Activated B cell treated with CpG ODN at 0.5 μM for 24 hours (primary cell): Measurements from ENCODE around the gene PREP. TPM values are rescaled to one million over a fixed set of nuclear protein-coding genes. Genes with fewer than 3 reads are reported as not detected.

ENCODE experiments used
- ATAC-seq: fragments of 200-7000 bp; cut with Tn5 transposase; one replicate; pipeline ENCODE4 v1.10.0; 2021; ENCODE audit warnings: low read depth, mild to moderate bottlenecking, moderate library complexity
- CTCF ChIA-PET: fragments of 350-600 bp; sonication (Branson Sonifier 250); formaldehyde crosslinking; loops from one replicate; lab custom pipeline; 2021; ENCODE audit warnings: antibody characterized with exemption; lab: Charles Lee
- POLR2A ChIA-PET: fragments of 350-600 bp; sonication (Branson Sonifier 250); formaldehyde crosslinking; loops from one replicate; lab custom pipeline; 2021; ENCODE audit warnings: antibody characterized with exemption; lab: Charles Lee
- DNase-seq: peaks from one replicate; pipeline ENCODE4 v3.0.0; 2022
- H3K27ac Mint-ChIP-seq: one replicate; pipeline ENCODE4 v1.8.0; 2020; ENCODE audit warnings: mixed read lengths
- H3K27me3 Mint-ChIP-seq: one replicate; pipeline ENCODE4 v1.8.0; 2021; ENCODE audit warnings: mixed read lengths
- H3K36me3 Mint-ChIP-seq: one replicate; pipeline ENCODE4 v1.8.0; 2021; ENCODE audit warnings: low read depth, mixed read lengths
- H3K4me1 Mint-ChIP-seq: one replicate; pipeline ENCODE4 v1.8.0; 2021; ENCODE audit warnings: mixed read lengths
- H3K4me3 Mint-ChIP-seq: one replicate; pipeline ENCODE4 v1.8.0; 2020; ENCODE audit warnings: mild to moderate bottlenecking, mixed read lengths
- H3K9me3 Mint-ChIP-seq: one replicate; pipeline ENCODE4 v1.8.0; 2020; ENCODE audit warnings: mixed read lengths
- intact Hi-C: fragments of 100-400 bp; cut with micrococcal nuclease; formaldehyde crosslinking; loops from one replicate; pipeline ENCODE4 v1.15.1; 2024
- total RNA-seq: library from RNA; stranded (reverse); gene quantifications from 2 replicates; pipeline ENCODE4 v1.2.3, GENCODE V29; 2022
- TF ChIP-seq, protein P1 (sequence below): fragments of 200-600 bp; IDR thresholded peaks from one replicate; pipeline ENCODE4 v1.8.0; 2022; ENCODE audit warnings: antibody characterized with exemption, mild to moderate bottlenecking

Gene PREP
- total RNA-seq, 1 donor from 2014 or later, result 31.1 TPM

DNA sequence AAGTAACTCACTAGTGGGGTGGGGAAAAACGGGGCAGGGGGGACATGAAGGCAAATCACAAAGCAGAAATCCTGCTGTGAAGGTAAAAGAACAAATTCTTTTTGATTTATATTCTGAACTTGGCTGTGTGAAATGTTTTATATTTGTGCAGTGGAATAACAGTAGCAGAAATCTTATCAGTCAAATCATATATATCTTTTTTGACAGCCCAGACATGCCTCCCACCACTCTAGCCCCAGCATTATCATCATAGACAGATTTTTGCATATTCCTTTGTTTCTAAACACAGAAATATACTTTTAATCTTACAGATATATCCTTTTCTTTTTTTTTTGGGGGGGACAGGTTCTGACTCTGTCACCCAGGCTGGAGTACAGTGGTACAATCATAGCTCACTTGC, 97.4 kb downstream of the PREP start:
- CTCF ChIA-PET, result no interaction called here
- H3K27me3 Mint-ChIP-seq, result no peaks in the 10 kb centered on the region
- H3K36me3 Mint-ChIP-seq, result peaks cover 43% of the 10 kb centered on the region
- H3K27ac Mint-ChIP-seq, result no peak overlapping the region
- POLR2A ChIA-PET, result no interaction called here
- ATAC-seq, result no peak
- no peaks in the 10 kb centered on the region for H3K9me3 Mint-ChIP-seq
- no peak overlapping the region for H3K4me3 Mint-ChIP-seq
- no peak for DNase-seq
- TF ChIP-seq, protein P1, sequence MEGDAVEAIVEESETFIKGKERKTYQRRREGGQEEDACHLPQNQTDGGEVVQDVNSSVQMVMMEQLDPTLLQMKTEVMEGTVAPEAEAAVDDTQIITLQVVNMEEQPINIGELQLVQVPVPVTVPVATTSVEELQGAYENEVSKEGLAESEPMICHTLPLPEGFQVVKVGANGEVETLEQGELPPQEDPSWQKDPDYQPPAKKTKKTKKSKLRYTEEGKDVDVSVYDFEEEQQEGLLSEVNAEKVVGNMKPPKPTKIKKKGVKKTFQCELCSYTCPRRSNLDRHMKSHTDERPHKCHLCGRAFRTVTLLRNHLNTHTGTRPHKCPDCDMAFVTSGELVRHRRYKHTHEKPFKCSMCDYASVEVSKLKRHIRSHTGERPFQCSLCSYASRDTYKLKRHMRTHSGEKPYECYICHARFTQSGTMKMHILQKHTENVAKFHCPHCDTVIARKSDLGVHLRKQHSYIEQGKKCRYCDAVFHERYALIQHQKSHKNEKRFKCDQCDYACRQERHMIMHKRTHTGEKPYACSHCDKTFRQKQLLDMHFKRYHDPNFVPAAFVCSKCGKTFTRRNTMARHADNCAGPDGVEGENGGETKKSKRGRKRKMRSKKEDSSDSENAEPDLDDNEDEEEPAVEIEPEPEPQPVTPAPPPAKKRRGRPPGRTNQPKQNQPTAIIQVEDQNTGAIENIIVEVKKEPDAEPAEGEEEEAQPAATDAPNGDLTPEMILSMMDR, result no peak
- no peaks in the 10 kb centered on the region for H3K4me1 Mint-ChIP-seq
- intact Hi-C loops, result no loop called here

DNA sequence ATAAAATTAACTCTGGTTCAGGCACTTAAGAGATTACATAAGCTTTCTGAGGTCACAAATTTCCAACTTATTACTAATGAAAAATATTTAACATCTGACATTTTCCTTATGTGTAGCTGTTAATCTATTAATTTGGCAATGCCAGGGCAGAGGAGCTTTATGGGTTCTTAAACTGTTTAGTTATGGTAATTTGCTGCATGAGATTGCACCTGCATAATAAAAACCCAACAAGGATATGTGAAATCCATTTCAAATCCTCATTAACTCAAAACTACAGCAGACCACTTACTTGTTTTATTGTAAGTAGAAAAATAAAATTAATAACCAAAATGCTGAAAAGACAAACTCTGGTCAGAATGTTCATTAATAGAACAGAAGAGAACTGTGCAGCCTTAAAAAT, 98.1 kb downstream of the PREP start:
- H3K4me3 Mint-ChIP-seq, result no peak overlapping the region
- peaks cover 43% of the 10 kb centered on the region for H3K36me3 Mint-ChIP-seq
- TF ChIP-seq, protein P1, result no peak
- ATAC-seq, result no peak
- POLR2A ChIA-PET, result no interaction called here
- H3K27me3 Mint-ChIP-seq, result no peaks in the 10 kb centered on the region
- no peaks in the 10 kb centered on the region for H3K9me3 Mint-ChIP-seq
- no peak overlapping the region for H3K27ac Mint-ChIP-seq
- intact Hi-C loops, result no loop called here
- H3K4me1 Mint-ChIP-seq, result no peaks in the 10 kb centered on the region
- no peak for DNase-seq
- CTCF ChIA-PET, result no interaction called here

DNA sequence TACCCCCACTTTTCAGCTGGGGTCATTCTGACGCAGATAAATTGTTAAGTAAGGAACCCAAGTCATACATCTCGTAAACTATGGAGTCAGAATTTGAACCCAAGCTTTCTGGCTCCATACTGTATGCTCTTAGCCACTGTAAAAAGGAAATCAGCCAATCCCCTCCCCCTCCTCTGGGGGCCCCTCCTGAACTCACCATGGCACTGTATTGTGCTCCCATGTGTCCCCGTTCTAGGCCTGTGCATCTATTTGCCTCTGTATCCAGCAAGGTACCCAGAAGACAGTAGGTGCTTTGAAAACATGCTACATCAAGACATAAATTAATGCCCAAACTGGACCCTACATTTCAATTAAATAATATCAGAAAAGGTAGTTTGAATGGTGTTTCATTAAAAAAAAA, 98.5 kb downstream of the PREP start:
- ATAC-seq (no peak), DNase-seq (no peak)
- Mint-ChIP-seq H3K4me3 (no peak overlapping the region), H3K27ac (no peak overlapping the region), H3K36me3 (peaks cover 43% of the 10 kb centered on the region), H3K27me3 (no peaks in the 10 kb centered on the region), H3K4me1 (no peaks in the 10 kb centered on the region), H3K9me3 (no peaks in the 10 kb centered on the region)
- CTCF ChIA-PET, result no interaction called here
- intact Hi-C loops, result no loop called here
- POLR2A ChIA-PET, result no interaction called here
- TF ChIP-seq, protein P1, result no peak

DNA sequence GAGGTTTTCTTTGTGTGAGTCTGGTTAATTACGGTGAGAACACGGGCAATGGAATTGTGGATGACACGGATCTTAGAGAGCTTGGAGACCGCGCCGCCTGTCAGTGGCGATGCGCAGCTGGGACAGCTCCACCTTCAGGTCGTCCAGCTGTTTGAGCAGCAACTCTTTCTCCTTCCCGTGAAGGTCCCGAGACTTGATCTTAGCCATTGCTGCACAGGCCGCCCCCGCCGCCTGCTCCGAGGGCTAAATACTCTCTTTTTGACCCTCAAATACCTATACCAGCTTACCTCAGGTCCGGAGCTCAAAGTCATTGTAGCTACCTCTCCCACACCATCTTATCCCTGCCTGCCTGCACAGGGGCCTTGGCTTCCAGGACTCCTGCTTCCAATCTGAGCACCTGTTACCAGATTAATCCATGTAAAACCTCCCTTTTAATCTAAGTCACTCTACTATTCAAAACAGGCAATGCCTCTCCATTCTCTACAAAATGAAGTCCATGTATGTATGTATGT, 100.2 kb downstream of the PREP start:
- ATAC-seq, result no peak
- H3K4me3 Mint-ChIP-seq, result no peak overlapping the region
- H3K36me3 Mint-ChIP-seq, result peaks cover 42% of the 10 kb centered on the region
- DNase-seq, result no peak
- TF ChIP-seq, protein P1, result no peak
- ChIA-PET POLR2A (no interaction called here), CTCF (no interaction called here)
- no peaks in the 10 kb centered on the region for H3K9me3 Mint-ChIP-seq
- intact Hi-C loops, result no loop called here
- H3K27me3 Mint-ChIP-seq, result no peaks in the 10 kb centered on the region
- H3K4me1 Mint-ChIP-seq, result no peaks in the 10 kb centered on the region
- H3K27ac Mint-ChIP-seq, result no peak overlapping the region

DNA sequence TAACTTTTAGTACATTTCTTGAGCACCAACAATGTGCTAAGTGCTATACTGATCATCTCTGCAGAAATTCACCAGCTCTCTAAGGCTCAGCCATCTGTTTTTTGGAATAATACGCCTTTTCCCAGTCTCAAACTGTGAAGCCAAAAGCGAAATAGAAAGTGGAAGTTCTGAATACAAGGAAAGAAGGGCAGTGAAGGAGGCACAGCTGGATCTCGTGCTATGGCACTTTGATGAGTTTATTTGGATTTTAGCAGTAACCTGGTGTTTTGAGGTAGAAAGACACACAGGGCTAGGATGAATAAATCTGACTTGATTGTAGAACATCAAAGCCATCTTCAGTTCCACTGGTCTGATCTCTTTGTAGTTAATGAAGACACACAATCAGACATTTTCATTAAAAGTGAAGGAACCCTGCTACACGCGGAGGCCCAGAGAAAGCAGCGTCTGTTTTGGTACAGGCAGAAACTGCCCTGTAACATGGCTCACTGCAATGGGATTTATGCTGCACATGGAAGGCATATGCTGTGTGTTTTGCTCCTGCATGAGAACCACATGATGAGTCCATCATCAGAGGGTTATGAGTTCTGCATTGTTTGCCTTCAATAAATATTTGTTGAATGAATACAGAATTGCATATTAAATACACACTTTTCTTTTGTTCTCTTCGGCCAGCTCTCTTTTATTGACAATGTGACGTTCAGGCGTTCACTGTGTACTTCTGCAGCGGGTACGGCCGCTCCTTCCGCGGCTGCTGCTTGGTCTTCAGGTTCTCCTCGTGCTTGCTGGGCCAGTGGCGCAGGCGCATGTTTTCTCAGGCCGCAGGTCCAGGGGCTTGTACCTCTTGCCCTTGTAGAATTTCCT, 100.9 kb downstream of the PREP start:
- Mint-ChIP-seq H3K4me3 (no peak overlapping the region), H3K9me3 (no peaks in the 10 kb centered on the region), H3K4me1 (no peaks in the 10 kb centered on the region), H3K27me3 (no peaks in the 10 kb centered on the region), H3K36me3 (peaks cover 41% of the 10 kb centered on the region), H3K27ac (no peak overlapping the region)
- ChIA-PET POLR2A (no interaction called here), CTCF (no interaction called here)
- DNase-seq, result no peak
- TF ChIP-seq, protein P1, result no peak
- no peak for ATAC-seq
- intact Hi-C loops, result no loop called here
